Panc1 (cell line): ENCODE measurements around the gene FIGN. TPM values are rescaled to one million over a fixed set of nuclear protein-coding genes. Genes with fewer than 3 reads are reported as not detected.

ENCODE experiments used
- ATAC-seq: fragments of 200-7000 bp; cut with Tn5 transposase; 2 replicates; pipeline ENCODE4 v1.9.1; 2020; ENCODE audit warnings: mild to moderate bottlenecking, moderate library complexity
- BruUV-seq: library from RNA; stranded (reverse); fragments of 400-500 nt; replicated peaks from 2 replicates; lab custom pipeline; 2021; lab: Mats Ljungman, UMichigan
- CTCF ChIA-PET: fragments of 300-600 bp; sonication (Branson Sonifier 250); formaldehyde crosslinking; loops from one replicate; lab custom pipeline; 2022; ENCODE audit warnings: antibody characterized with exemption; lab: Charles Lee
- POLR2A ChIA-PET: fragments of 300-600 bp; sonication (Branson Sonifier 250); formaldehyde crosslinking; loops from one replicate; lab custom pipeline; 2022; ENCODE audit warnings: antibody characterized with exemption; lab: Charles Lee
- DNase-seq: peaks from one replicate; pipeline ENCODE4 v3.0.0-alpha.2; 2010; ENCODE audit warnings: low read depth, low spot score
- H3K27ac ChIP-seq: 2 replicates; pipeline ENCODE4 v1.5.1; 2011; ENCODE audit warnings: mild to moderate bottlenecking, low read length, inconsistent platforms
- H3K27me3 ChIP-seq: fragments of 200-500 bp; sonication (Bioruptor generic); 2 replicates; pipeline ENCODE4 v1.6.0; 2014; ENCODE audit warnings: low read length, inconsistent platforms; ENCODE audit not compliant: control insufficient read depth, insufficient read depth
- H3K36me3 ChIP-seq: fragments of 200-500 bp; sonication (Bioruptor generic); 2 replicates; pipeline ENCODE4 v1.5.1; 2014; ENCODE audit warnings: inconsistent platforms, mild to moderate bottlenecking, low read length, moderate library complexity; ENCODE audit not compliant: control insufficient read depth, insufficient read depth
- H3K4me1 ChIP-seq: 2 replicates; pipeline ENCODE4 v1.5.1; 2011; ENCODE audit warnings: inconsistent platforms, mild to moderate bottlenecking, low read length, moderate library complexity; ENCODE audit not compliant: control insufficient read depth, insufficient read depth
- H3K4me3 ChIP-seq, 2 experiments: 2 replicates each; pipeline ENCODE4 v1.5.1; 2011 to 2012; ENCODE audit warnings: low read depth in 2 of 2, low read length in 2 of 2, mild to moderate bottlenecking in 2 of 2, inconsistent platforms in 1 of 2, moderate library complexity in 1 of 2
- H3K9me3 ChIP-seq: fragments of 200-500 bp; sonication (Bioruptor generic); 2 replicates; pipeline ENCODE4 v1.5.1; 2014; ENCODE audit warnings: low read depth, mild to moderate bottlenecking, inconsistent platforms, low read length, moderate library complexity; ENCODE audit not compliant: control insufficient read depth, insufficient read depth
- POLR2AphosphoS5 ChIP-seq: IDR thresholded peaks from 2 replicates; pipeline ENCODE4 v1.6.1; 2012; ENCODE audit warnings: mild to moderate bottlenecking, low read depth, low read length, moderate library complexity
- SIN3A ChIP-seq: IDR thresholded peaks from 2 replicates; pipeline ENCODE4 v1.6.1; 2012; ENCODE audit warnings: low read depth, mild to moderate bottlenecking, low read length, moderate library complexity, borderline replicate concordance; ENCODE audit not compliant: insufficient read depth
- TCF7L2 ChIP-seq: IDR thresholded peaks from 2 replicates; pipeline ENCODE4 v1.6.1; 2011; ENCODE audit warnings: mild to moderate bottlenecking, low read depth, low read length, inconsistent platforms
- in situ Hi-C: cut with HindIII; loops from 2 replicates; pipeline ENCODE4 v1.10.0; 2016; ENCODE audit warnings: low sequenced_read_pairs, low pct_unique_long_range_greater_than_20kb
- intact Hi-C: fragments of 100-400 bp; cut with micrococcal nuclease; formaldehyde crosslinking; loops from one replicate; pipeline ENCODE4 v1.10.0; 2022; ENCODE audit not compliant: unreplicated experiment
- total RNA-seq: library from RNA; stranded (reverse); gene quantifications from one replicate; pipeline ENCODE4 v1.2.1, GENCODE V29; 2021; ENCODE audit not compliant: unreplicated experiment
- TF ChIP-seq, protein P1 (sequence below): fragments of 450-650 bp; IDR thresholded peaks from 2 replicates; pipeline ENCODE4 v1.5.1; 2017; ENCODE audit warnings: mild to moderate bottlenecking
- TF ChIP-seq, protein P2 (sequence below), 2 experiments: IDR thresholded peaks; 2 replicates each; pipeline ENCODE4 v1.6.1; 2011 to 2012; ENCODE audit warnings: low read depth in 2 of 2, control low read depth in 1 of 2, low read length in 1 of 2, mild to moderate bottlenecking in 1 of 2, moderate library complexity in 1 of 2; ENCODE audit not compliant: insufficient read depth in 1 of 2

Gene FIGN
- total RNA-seq, 1 experiment from 2014 or later = 19.5 TPM

GRCh38 chr2:163773276-163773675 lies 37.5 kb upstream of the FIGN start:
- CTCF ChIA-PET = no interaction called here
- intact Hi-C loops = no loop called here
- H3K4me1 ChIP-seq = peaks cover 13% of the 10 kb centered on the region; the same call in 1 of the 2 replicates
- ATAC-seq = no peak
- no peaks in the 10 kb centered on the region for H3K9me3 ChIP-seq
- no peak for DNase-seq
- no TSS peak for BruUV-seq
- in situ Hi-C loops = no loop called here
- H3K27me3 ChIP-seq = no peaks in the 10 kb centered on the region
- no peak overlapping the region for H3K27ac ChIP-seq
- POLR2A ChIA-PET = interaction anchor here (0.7 kb wide), 1 partner anchor 66 kb away, joined by 3 read pairs; no protein-coding TSS in a partner anchor
- H3K36me3 ChIP-seq = no peaks in the 10 kb centered on the region
- H3K4me3 ChIP-seq = no peak overlapping the region
- TF ChIP-seq SIN3A (no peak), TCF7L2 (no peak)

GRCh38 chr2:163771596-163771995 lies 35.8 kb upstream of the FIGN start:
- in situ Hi-C loops = no loop called here
- TF ChIP-seq, protein P1, sequence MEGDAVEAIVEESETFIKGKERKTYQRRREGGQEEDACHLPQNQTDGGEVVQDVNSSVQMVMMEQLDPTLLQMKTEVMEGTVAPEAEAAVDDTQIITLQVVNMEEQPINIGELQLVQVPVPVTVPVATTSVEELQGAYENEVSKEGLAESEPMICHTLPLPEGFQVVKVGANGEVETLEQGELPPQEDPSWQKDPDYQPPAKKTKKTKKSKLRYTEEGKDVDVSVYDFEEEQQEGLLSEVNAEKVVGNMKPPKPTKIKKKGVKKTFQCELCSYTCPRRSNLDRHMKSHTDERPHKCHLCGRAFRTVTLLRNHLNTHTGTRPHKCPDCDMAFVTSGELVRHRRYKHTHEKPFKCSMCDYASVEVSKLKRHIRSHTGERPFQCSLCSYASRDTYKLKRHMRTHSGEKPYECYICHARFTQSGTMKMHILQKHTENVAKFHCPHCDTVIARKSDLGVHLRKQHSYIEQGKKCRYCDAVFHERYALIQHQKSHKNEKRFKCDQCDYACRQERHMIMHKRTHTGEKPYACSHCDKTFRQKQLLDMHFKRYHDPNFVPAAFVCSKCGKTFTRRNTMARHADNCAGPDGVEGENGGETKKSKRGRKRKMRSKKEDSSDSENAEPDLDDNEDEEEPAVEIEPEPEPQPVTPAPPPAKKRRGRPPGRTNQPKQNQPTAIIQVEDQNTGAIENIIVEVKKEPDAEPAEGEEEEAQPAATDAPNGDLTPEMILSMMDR = no peak
- TF ChIP-seq SIN3A (no peak), POLR2AphosphoS5 (no peak)
- no TSS peak for BruUV-seq
- H3K4me1 ChIP-seq = 0 out of 2 replicates have a peak, but pooled peaks cover 2% of the 10 kb centered on the region
- ChIA-PET POLR2A (no interaction called here), CTCF (no interaction called here)
- H3K27me3 ChIP-seq = no peaks in the 10 kb centered on the region
- no peak overlapping the region for H3K4me3 ChIP-seq
- H3K9me3 ChIP-seq = no peaks in the 10 kb centered on the region
- intact Hi-C loops = no loop called here
- ATAC-seq (no peak), DNase-seq (no peak)
- no peak overlapping the region; the same call in 1 of the 2 replicates for H3K27ac ChIP-seq
- H3K36me3 ChIP-seq = no peaks in the 10 kb centered on the region

DNA sequence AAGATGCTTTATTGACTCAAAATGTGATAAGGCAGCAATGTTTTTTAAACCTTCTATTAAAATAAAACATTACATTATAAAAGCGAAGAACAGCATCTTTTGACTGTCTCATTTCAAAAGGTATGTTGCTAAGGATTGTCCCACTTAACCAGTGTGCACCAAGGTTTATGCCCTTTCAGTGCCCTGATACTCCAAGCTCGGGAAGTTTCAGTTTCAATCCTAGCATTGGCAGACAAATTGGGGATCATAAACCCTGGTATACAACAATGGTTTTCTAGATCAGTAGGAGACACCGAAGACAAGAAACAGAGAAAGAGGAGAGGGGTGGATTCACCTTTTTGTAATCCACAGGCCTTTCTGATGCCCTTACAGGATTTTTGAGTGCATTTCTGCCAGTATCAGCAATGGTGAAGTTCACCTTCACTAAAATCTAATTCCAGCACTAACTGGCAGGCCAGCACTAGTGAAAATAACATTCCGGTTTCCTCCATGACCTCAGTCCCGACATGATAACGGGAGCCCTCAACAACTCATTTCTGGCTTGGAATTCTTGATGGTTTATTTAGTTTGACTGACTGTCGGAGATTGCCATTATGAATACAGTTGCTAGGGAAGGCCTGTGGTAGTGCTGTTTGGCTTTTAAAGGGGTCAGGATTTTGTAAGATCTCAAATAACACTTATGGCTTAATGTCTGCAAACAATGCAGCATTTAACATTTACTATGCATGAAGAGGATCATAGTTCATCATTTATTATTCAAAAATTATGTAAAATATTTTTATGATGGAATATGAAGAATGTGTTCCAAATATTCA lies 33.3 kb upstream of the FIGN start:
- in situ Hi-C loops (no loop called here), intact Hi-C loops (no loop called here)
- Histone ChIP-seq H3K36me3 (no peaks in the 10 kb centered on the region), H3K9me3 (no peaks in the 10 kb centered on the region), H3K27me3 (no peaks in the 10 kb centered on the region), H3K4me1 (0 out of 2 replicates have a peak, but pooled peaks cover 2% of the 10 kb centered on the region), H3K4me3 (no peak overlapping the region), H3K27ac (peak overlapping the region; percentile 54)
- POLR2A ChIA-PET = no interaction called here
- DNase-seq (no peak), ATAC-seq (no peak)
- no TSS peak for BruUV-seq
- TF ChIP-seq TCF7L2 = no peak
- TF ChIP-seq, protein P1 = no peak
- no peak for TF ChIP-seq SIN3A
- no peak for TF ChIP-seq POLR2AphosphoS5
- TF ChIP-seq, protein P2, sequence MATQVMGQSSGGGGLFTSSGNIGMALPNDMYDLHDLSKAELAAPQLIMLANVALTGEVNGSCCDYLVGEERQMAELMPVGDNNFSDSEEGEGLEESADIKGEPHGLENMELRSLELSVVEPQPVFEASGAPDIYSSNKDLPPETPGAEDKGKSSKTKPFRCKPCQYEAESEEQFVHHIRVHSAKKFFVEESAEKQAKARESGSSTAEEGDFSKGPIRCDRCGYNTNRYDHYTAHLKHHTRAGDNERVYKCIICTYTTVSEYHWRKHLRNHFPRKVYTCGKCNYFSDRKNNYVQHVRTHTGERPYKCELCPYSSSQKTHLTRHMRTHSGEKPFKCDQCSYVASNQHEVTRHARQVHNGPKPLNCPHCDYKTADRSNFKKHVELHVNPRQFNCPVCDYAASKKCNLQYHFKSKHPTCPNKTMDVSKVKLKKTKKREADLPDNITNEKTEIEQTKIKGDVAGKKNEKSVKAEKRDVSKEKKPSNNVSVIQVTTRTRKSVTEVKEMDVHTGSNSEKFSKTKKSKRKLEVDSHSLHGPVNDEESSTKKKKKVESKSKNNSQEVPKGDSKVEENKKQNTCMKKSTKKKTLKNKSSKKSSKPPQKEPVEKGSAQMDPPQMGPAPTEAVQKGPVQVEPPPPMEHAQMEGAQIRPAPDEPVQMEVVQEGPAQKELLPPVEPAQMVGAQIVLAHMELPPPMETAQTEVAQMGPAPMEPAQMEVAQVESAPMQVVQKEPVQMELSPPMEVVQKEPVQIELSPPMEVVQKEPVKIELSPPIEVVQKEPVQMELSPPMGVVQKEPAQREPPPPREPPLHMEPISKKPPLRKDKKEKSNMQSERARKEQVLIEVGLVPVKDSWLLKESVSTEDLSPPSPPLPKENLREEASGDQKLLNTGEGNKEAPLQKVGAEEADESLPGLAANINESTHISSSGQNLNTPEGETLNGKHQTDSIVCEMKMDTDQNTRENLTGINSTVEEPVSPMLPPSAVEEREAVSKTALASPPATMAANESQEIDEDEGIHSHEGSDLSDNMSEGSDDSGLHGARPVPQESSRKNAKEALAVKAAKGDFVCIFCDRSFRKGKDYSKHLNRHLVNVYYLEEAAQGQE (IDR thresholded peaks at IDR 0.05; ENCODE audit: insufficient read depth in 1 of 2, low read depth in 2 of 2, low read length in 1 of 2) = no peak
- CTCF ChIA-PET = no interaction called here
